H9 (cell line): ENCODE results near the gene CBX8. TPM values are rescaled to one million over a fixed set of nuclear protein-coding genes. Genes with fewer than 3 reads are reported as not detected.
A peak's percentile ranks its signal among the peaks of the same experiment; 100 is the strongest.

Source experiments
- DNase-seq: peaks from one replicate; pipeline ENCODE4 v3.0.0-alpha.2; 2017
- H2AFZ ChIP-seq: one replicate; pipeline ENCODE4 v1.6.1; 2013; ENCODE audit warnings: mild to moderate bottlenecking, low read length, control low read depth, moderate library complexity
- H2AK5ac ChIP-seq: 2 replicates; pipeline ENCODE4 v1.6.1; 2013; ENCODE audit warnings: low read length, control low read depth, mixed read lengths; ENCODE audit not compliant: insufficient read length
- H2BK120ac ChIP-seq: one replicate; pipeline ENCODE4 v1.6.1; 2013; ENCODE audit warnings: low read depth, mild to moderate bottlenecking, low read length, control low read depth, inconsistent platforms; ENCODE audit not compliant: poor library complexity, severe bottlenecking
- H2BK12ac ChIP-seq: 2 replicates; pipeline ENCODE4 v1.6.1; 2013; ENCODE audit warnings: low read length, control low read depth, mixed read lengths, low read depth; ENCODE audit not compliant: insufficient read length
- H2BK15ac ChIP-seq: 2 replicates; pipeline ENCODE4 v1.6.1; 2013; ENCODE audit warnings: low read depth, low read length, control low read depth
- H2BK20ac ChIP-seq: one replicate; pipeline ENCODE4 v1.6.1; 2013; ENCODE audit warnings: low read depth, mild to moderate bottlenecking, low read length, control low read depth, inconsistent platforms; ENCODE audit not compliant: poor library complexity, severe bottlenecking
- H2BK5ac ChIP-seq: 2 replicates; pipeline ENCODE4 v1.6.1; 2013; ENCODE audit warnings: low read length, control low read depth, mixed read lengths; ENCODE audit not compliant: insufficient read length
- H3K14ac ChIP-seq: 2 replicates; pipeline ENCODE4 v1.6.1; 2013; ENCODE audit warnings: low read length, control low read depth; ENCODE audit not compliant: insufficient read depth
- H3K18ac ChIP-seq: 2 replicates; pipeline ENCODE4 v1.6.1; 2013; ENCODE audit warnings: low read depth, mild to moderate bottlenecking, mixed read lengths, low read length, control low read depth; ENCODE audit not compliant: insufficient read length
- H3K23ac ChIP-seq: 2 replicates; pipeline ENCODE4 v1.6.1; 2013; ENCODE audit warnings: low read length, control low read depth, mixed read lengths, low read depth; ENCODE audit not compliant: insufficient read length
- H3K23me2 ChIP-seq: 2 replicates; pipeline ENCODE4 v1.6.1; 2013; ENCODE audit warnings: low read depth, mild to moderate bottlenecking, mixed read lengths, low read length, control low read depth; ENCODE audit not compliant: insufficient read length, poor library complexity, severe bottlenecking
- H3K27ac ChIP-seq: 2 replicates; pipeline ENCODE4 v1.5.1; 2013; ENCODE audit warnings: low read length, control low read depth, mixed read lengths, low read depth; ENCODE audit not compliant: insufficient read length
- H3K27me3 ChIP-seq: 2 replicates; pipeline ENCODE4 v1.6.1; 2013; ENCODE audit warnings: low read length, control low read depth, inconsistent platforms; ENCODE audit not compliant: insufficient read depth
- H3K4ac ChIP-seq: 2 replicates; pipeline ENCODE4 v1.6.1; 2013; ENCODE audit warnings: low read depth, mild to moderate bottlenecking, control low read depth, inconsistent platforms, low read length, moderate library complexity
- H3K4me1 ChIP-seq: 2 replicates; pipeline ENCODE4 v1.6.1; 2013; ENCODE audit warnings: low read length, control low read depth, inconsistent platforms; ENCODE audit not compliant: insufficient read depth
- H3K4me2 ChIP-seq: 2 replicates; pipeline ENCODE4 v1.6.1; 2013; ENCODE audit warnings: low read length, control low read depth, mixed read lengths; ENCODE audit not compliant: insufficient read length, insufficient read depth
- H3K56ac ChIP-seq: 2 replicates; pipeline ENCODE4 v1.6.1; 2013; ENCODE audit warnings: low read depth, mild to moderate bottlenecking, mixed read lengths, low read length, control low read depth; ENCODE audit not compliant: insufficient read length
- H3K79me1 ChIP-seq: 2 replicates; pipeline ENCODE4 v1.6.1; 2013; ENCODE audit warnings: low read depth, mild to moderate bottlenecking, moderate library complexity, low read length, control low read depth, inconsistent platforms; ENCODE audit not compliant: insufficient read depth, poor library complexity, severe bottlenecking
- H3K79me2 ChIP-seq: 2 replicates; pipeline ENCODE4 v1.6.1; 2013; ENCODE audit warnings: low read length, control low read depth, inconsistent platforms; ENCODE audit not compliant: insufficient read depth
- H3K9ac ChIP-seq: 2 replicates; pipeline ENCODE4 v1.6.1; 2013; ENCODE audit warnings: low read length, control low read depth, mixed read lengths; ENCODE audit not compliant: insufficient read length; ENCODE audit errors: extremely low read depth
- H3K9me3 ChIP-seq: one replicate; pipeline ENCODE4 v1.6.1; 2013; ENCODE audit warnings: low read depth, low read length, inconsistent platforms; ENCODE audit not compliant: control insufficient read depth
- H3T11ph ChIP-seq: one replicate; pipeline ENCODE4 v1.6.1; 2013; ENCODE audit warnings: mild to moderate bottlenecking, low read length, control low read depth, inconsistent platforms
- H4K20me1 ChIP-seq: one replicate; pipeline ENCODE4 v1.6.1; 2013; ENCODE audit not compliant: control insufficient read depth, insufficient read length, insufficient read depth
- H4K5ac ChIP-seq: 2 replicates; pipeline ENCODE4 v1.6.1; 2013; ENCODE audit warnings: low read depth, mild to moderate bottlenecking, mixed read lengths, low read length, control low read depth; ENCODE audit not compliant: insufficient read length
- H4K8ac ChIP-seq: replicated peaks from 2 replicates; pipeline ENCODE4 v1.6.1; 2013; ENCODE audit warnings: low read length, control low read depth, mixed read lengths, low read depth; ENCODE audit not compliant: insufficient read length
- H4K91ac ChIP-seq: 2 replicates; pipeline ENCODE4 v1.6.1; 2013; ENCODE audit warnings: low read depth, mild to moderate bottlenecking, moderate library complexity, mixed read lengths, low read length, control low read depth; ENCODE audit not compliant: insufficient read length
- H3K27ac Mint-ChIP-seq, 3 experiments: 2 replicates in 2 of 3; 3 replicates in 1 of 3; pipeline ENCODE4 v1.8.0; 2020 to 2021; ENCODE audit warnings: mixed read lengths in 3 of 3, mild to moderate bottlenecking in 1 of 3, moderate library complexity in 1 of 3
- H3K27me3 Mint-ChIP-seq: 2 replicates; pipeline ENCODE4 v1.8.0; 2021; ENCODE audit warnings: low read depth, mild to moderate bottlenecking, moderate library complexity, mixed read lengths
- H3K36me3 Mint-ChIP-seq, 3 experiments: 2 replicates in 2 of 3; 3 replicates in 1 of 3; pipeline ENCODE4 v1.8.0; 2020 to 2021; ENCODE audit warnings: low read depth in 3 of 3, mixed read lengths in 3 of 3; ENCODE audit not compliant: insufficient read depth in 1 of 3
- H3K4me1 Mint-ChIP-seq, 2 experiments: 2 replicates each; pipeline ENCODE4 v1.8.0; 2020; ENCODE audit warnings: mixed read lengths in 2 of 2
- H3K4me3 Mint-ChIP-seq, 2 experiments: 2 replicates in 1 of 2; 3 replicates in 1 of 2; pipeline ENCODE4 v1.8.0; 2020 to 2021; ENCODE audit warnings: mild to moderate bottlenecking in 2 of 2, mixed read lengths in 2 of 2, moderate library complexity in 1 of 2
- H3K9me3 Mint-ChIP-seq, 2 experiments: 2 replicates in 1 of 2; 3 replicates in 1 of 2; pipeline ENCODE4 v1.8.0; 2020; ENCODE audit warnings: mild to moderate bottlenecking in 2 of 2, mixed read lengths in 2 of 2, moderate library complexity in 1 of 2
- CTCF ChIP-seq: fragments of 200-600 bp; sonication (generic); conservative IDR thresholded peaks from 3 replicates; pipeline ENCODE4 v1.8.0; 2021; ENCODE audit warnings: antibody characterized with exemption, mild to moderate bottlenecking
- WGBS: extraction: QIAGEN DNeasy Blood & Tissue Kit; methylation state at CpG from one replicate; pipeline ENCODE4 v1.1.7; 2013; ENCODE audit warnings: missing lambda C conversion rate, low lambda C conversion rate, mixed read lengths; ENCODE audit not compliant: insufficient read length; ENCODE audit errors: extremely low coverage; 5-methylcytosine and 5-hydroxymethylcytosine counted together
- total RNA-seq: library from RNA; stranded (reverse); gene quantifications from 2 replicates; pipeline ENCODE4 v1.2.1, GENCODE V29; 2021

CBX8 gene
- total RNA-seq, 1 experiment from 2014 or later, result 1.2 TPM

GRCh38 chr17:79836510-79836971 is 39.7 kb upstream of the CBX8 start:
- Histone ChIP-seq H3K79me2 (no peaks in the 10 kb centered on the region), H3K18ac (no peak overlapping the region), H2BK120ac (no peak overlapping the region), H3K4me2 (peak overlapping the region; percentile 86), H4K91ac (no peak overlapping the region), H3K27ac (no peak overlapping the region), H3K4ac (no peak overlapping the region), H3T11ph (no peak overlapping the region), H2BK12ac (no peak overlapping the region), H2BK5ac (no peak overlapping the region), H4K20me1 (no peaks in the 10 kb centered on the region), H3K14ac (no peak overlapping the region), H3K56ac (no peak overlapping the region), H3K9me3 (no peaks in the 10 kb centered on the region), H3K79me1 (no peaks in the 10 kb centered on the region), H2AK5ac (no peak overlapping the region), H2AFZ (no peak overlapping the region), H3K23ac (no peak overlapping the region), H3K23me2 (peaks cover 37% of the 10 kb centered on the region), H2BK15ac (no peak overlapping the region), H4K5ac (no peak overlapping the region), H4K8ac (no peak overlapping the region), H3K9ac (no peak overlapping the region), H2BK20ac (no peak overlapping the region), H3K4me1 (peaks cover under 1% of the 10 kb centered on the region; the same call in 1 of the 2 replicates), H3K27me3 (peaks cover 58% of the 10 kb centered on the region)
- peaks cover 0 to 5% of the 10 kb centered on the region in 2 experiments; a peak in 3 of 5 replicates for H3K9me3 Mint-ChIP-seq
- no peak overlapping the region for H3K27ac Mint-ChIP-seq
- H3K4me3 Mint-ChIP-seq, result peak overlapping the region; percentile 66 to 85
- peaks cover 25 to 44% of the 10 kb centered on the region in 2 experiments for H3K4me1 Mint-ChIP-seq
- DNase-seq, result no peak
- peaks cover 89% of the 10 kb centered on the region for H3K27me3 Mint-ChIP-seq
- WGBS, result no CpG with 5 or more reads among the region's 18 CpGs
- no peak for TF ChIP-seq CTCF
- H3K36me3 Mint-ChIP-seq, result no peaks in the 10 kb centered on the region; a peak in 1 of 7 replicates
